Colon (tissue), 2 donors: ENCODE measurements around the gene ZNF423.

Source experiments
- FAIRE-seq: peaks from 2 replicates; lab custom pipeline; 2012; peaks lifted over from hg19 to GRCh38; lab: Jason Lieb, UNC
- donor health status: control.
- donor health status: control.

ZNF423 gene

DNA sequence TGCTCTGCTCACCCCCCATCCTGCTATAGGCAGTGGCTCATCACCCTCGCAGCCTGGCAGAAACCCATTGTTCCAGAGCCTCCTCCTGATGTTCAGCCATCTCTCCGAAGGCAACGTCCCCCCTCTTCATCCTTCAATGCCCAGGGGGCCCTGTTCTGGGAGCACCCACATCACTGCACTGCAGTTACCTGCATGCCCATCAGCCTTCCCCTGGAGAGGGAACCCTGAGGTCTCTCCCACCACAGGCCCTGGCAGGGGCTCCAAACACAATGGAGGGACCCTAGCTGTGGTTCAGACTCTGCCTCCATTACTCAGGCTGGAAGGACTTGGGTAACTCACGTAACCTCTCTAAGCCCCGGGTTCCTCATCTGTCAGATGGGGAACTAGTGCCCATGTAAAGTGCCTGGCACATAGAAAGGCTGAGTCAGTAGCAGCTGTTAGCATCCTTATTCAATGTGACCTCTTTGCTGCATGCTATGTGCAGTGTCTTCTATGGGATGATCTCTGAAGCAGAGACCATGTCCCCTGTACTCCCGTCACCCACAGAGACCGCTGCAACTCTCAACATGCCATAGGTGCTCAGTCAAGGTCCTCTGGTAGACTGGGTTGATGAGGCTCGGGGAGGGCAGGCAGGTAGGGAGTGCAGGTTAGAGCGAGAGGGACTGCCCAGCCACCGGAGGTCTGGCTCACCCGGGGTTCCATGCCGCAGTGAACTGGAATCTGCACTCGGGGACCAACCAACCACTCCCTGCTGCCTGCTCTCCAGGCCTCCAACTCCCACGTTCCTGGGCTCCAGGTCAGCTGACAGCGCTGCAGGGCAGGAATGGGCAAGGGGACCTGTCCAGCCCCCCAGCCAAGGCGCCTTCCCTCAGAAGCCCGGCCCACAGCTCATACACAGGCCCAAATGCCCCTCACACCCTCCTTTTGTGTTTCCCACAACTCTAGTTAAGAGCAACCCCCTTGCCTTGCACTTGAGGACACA, 233.2 kb downstream of the ZNF423 start:
- FAIRE-seq = no peak

DNA sequence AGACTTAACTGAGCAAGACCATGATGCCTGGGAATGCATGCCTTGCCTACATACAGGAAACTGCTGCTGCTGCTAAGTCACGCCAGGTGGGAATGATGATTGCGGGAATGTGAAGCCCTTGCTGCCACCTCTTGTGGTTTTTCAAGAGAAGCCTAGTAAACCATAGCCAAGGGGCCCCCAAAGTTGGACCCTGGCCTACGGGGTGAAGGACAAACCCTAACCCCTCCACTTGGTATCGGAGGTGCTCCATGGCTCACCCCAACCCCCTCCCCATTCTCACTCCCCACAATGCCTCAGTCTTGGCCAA, 233.9 kb downstream of the ZNF423 start:
- FAIRE-seq = no peak

DNA sequence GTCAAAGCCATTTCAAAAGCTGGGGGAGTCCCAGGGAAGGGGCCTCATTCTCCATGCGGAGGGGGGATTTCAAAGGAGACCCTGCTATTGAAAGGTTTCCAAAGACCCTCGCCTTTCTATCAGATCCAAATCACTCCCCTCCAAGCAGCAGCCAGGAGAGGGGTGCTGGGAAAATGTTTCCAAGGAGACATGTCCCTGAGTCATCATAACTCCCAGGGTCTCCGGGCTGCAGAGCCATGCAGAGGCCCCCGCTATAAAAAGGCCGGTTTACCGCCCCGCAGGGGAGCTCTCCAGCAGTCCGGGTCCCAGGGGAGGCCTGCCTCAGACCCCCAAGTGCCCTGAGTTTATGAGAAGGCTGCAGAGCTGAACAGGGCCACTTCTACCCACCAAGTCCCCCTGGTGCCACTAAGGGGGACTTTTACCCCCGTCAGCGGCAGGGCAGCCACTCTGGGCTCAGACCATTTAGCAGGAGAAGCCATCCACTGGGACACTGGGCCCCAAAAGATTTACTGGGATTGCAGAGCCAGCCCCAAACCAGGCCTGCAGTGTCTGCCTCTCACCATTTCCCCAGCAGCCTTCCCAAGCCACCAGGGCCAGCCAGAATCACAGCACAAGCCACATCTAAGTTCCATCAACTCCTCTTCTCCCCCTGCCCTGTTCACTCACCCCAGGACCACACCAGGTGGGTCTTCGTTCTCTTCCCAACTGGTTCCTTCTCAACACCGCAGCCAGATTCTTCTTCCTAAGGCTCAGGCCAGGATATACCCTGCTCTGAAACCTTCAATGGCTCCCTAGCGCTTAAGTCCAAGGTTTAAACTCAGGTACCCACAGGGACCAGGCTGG, 234.4 kb downstream of the ZNF423 start:
- no peak for FAIRE-seq

DNA sequence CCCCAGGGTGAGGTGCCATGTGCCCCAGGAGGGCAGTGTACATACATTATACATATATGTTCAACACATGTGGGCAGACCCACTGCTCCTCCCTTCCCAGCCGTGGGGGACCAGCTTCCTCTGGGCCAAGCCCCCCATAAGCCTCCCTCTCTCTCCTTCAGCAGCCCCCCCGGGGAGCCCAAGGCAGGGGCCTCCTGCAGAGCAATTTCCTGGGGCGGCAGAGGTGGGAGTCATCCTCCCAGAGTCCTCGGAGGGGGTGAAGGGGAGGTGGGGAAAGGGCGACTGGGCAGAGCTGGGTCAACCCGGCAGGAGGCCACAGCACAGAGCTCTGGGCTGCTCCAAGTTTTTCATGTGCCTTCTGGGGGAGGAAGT, 235.1 kb downstream of the ZNF423 start:
- no peak for FAIRE-seq

DNA sequence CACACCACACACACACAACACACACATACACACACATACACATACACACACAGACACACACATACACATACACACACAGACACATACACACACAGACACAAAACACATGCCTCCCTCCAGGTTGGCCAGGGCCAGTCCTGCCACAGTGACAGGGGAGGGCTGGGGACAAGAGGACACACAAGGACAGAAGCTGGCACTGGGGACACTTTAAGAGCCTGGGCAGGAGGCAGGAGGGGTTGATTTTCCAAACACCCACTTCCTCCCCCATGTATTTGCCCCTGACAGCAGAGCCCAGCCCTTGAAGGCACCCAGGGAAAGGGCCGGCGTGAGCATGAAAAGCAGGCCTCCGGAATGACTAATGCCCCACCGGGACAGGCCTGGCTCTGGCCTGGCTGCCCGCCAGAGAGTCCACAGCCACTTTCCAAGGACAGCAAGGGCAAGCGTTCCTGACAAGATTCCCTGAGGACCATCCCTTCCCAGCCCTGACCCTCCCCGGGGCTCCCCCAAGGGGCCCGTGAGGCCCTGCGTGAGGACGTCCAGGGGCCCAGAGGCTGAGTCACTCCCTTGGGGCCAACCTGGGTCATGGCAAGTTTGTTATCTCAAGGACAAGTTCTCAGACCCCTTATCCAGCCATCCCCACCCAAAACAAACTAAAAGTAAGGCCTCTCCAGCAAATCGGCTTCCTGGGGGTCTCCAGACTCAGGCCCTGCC, 235.6 kb downstream of the ZNF423 start:
- FAIRE-seq = no peak

DNA sequence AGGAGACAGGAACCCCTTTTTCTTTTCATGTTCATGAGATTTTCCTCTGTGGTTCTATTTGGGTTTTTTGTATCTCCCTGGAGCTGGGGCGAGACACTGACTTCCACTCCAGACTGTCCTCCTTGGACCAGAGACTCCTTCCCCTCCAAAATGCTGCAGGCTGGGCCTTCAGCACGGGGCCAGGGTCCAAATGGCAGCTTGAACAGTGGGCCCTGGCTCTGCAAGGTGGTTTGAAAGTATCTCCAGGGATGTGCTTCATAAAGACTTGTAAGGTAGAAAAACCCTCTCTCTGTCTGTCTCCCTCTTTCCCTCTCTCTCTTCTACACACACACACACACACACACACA, 236.1 kb downstream of the ZNF423 start:
- no peak for FAIRE-seq

DNA sequence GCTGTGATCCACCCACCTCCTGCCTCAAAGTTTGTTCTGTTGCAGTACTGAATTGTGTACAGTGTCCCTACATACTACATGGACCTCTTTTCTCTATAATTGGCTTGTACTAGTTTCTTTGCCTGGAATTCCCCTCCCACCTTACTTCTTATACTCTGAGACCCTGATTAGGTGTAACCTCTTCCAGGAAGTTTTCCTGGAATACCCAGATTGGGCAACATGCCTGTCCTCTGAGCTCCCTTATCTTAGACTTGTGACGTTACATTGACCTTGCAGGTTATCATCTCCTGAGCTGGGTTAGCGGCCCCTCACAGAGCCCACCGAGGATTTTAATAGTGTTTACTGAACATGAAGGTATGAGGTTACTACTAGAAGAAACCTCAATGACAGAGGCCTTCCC, 237.0 kb downstream of the ZNF423 start:
- no peak for FAIRE-seq

DNA sequence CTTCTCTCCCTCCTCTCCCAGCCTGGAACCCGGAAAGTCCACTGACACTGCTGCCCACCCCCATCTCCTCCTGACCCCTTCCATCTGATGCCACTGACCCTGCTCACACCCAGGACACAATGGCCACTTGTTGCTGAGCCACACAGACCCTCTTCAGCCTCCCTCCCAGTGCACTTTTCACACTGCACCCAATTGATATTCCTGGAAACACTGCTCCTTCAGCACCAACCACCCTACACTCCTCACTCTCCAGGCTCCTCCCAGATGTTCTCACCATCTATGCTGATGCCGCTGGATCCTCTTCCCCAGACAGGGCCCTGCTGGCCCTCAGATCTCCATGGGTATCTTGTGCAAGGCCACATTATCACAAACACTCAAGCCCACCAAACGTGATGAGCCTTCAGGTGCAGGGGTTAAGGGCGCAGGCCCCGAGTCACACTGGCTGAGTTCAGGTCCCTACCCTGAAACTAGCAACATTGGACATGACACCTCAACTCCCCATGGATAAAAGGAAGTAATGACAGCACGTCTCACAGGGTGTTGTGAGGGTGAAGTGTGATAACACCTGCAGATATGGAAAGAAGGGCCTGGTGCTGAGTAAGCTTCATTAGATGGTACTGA, 238.1 kb downstream of the ZNF423 start:
- FAIRE-seq = no peak

DNA sequence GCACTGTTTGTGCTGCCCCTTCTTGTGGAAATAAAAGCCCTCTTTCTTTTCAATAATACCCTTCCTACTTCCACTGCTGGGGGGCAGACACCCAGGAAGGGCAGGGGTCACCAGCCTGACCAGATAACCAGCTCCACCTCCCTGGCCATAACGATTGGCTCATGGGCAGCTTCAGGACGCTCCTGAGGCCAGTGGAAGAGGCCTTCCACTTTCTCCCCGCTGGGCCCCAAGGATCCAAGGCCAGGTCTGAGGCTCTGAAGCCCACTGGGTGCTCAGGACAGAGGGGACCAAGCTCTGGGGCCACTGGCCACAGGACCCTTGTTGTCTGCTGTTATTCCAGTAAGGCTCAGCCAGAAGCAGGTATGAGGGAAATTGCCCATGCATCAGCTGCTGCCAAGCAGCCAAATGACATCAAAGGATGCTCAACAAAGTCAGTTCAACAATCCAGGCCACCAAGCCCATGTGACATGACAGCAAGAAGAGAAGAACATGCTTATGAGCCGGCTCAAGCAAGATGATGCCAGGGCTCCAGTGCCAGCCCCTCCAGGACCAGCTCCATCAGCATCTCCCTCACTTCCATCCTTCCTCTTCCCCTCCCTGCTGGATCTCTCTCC, 238.8 kb downstream of the ZNF423 start:
- FAIRE-seq = no peak

DNA sequence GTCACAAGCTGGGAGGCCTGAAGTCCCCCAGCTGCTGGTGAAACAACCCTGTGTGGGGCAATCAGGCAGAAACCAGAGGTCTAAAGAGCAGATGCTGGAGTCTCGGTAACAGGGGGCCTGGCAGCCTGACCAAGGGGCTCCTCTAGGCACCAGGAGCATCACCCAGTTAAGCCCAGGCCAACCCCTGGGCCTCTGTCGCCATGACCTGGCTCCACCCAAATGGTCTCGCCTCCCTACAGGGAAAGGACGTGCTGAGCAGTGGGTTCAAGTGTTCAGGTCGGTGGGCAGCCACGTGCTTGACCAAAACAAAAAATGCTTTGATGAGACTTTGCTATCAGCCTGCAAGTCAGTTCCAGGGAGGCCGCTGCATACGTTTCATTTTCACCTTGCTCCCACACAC, 240.3 kb downstream of the ZNF423 start:
- no peak for FAIRE-seq

DNA sequence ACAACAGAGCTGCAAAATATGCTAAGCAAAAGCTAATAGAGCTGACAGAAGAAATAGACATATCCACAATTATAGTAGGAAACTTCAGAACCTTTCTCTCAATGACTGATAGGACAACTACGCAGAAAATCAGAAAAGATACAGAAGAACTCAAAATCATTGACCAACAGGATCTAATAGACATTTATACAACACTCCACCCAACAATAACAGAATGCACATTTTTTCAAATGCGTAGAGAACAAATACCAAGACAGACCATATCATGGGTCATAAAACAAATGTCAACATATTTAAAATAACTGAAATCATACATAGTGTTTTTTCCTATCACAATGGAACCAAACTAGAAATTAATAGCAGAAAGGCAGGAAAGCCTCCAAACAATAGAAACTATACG, 244.9 kb downstream of the ZNF423 start:
- FAIRE-seq = no peak

DNA sequence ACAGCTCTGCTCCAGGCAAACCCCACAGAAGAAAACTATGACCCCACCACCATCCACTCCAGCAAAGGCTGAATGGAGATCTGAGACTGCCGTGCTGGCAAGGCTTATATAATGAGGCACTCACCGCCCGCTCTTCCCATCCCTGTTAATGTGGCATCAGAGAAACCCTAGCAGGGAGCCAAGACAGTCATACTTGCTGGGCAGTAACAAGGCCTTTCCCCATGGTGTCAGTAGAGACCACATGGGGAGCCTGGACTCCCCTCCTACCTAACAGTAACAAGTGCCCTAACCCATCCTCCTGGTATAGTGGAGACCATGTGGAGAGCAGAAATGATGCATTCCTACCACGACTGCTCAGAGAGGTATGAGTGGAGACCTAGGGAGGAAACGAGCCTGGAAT, 247.1 kb downstream of the ZNF423 start:
- no peak for FAIRE-seq

DNA sequence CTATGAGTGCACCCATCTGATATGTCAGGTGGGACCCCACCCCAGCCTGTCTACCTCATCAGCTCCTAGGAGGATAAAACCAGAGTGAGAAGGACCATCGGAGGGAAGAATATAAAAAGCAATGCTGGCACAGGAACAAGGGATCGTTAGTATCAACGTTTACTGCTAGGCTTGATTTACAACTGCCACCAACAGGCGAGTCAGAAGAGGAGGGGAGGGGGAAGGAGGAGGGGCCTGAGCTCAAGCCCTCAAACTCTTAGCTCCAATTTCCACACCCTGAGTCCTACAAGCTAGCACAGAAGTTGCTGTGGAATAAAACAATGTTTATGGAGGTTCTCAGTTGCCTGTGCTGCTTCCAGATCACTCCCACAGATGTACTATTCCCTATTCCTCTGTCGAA, 247.8 kb downstream of the ZNF423 start:
- no peak for FAIRE-seq

DNA sequence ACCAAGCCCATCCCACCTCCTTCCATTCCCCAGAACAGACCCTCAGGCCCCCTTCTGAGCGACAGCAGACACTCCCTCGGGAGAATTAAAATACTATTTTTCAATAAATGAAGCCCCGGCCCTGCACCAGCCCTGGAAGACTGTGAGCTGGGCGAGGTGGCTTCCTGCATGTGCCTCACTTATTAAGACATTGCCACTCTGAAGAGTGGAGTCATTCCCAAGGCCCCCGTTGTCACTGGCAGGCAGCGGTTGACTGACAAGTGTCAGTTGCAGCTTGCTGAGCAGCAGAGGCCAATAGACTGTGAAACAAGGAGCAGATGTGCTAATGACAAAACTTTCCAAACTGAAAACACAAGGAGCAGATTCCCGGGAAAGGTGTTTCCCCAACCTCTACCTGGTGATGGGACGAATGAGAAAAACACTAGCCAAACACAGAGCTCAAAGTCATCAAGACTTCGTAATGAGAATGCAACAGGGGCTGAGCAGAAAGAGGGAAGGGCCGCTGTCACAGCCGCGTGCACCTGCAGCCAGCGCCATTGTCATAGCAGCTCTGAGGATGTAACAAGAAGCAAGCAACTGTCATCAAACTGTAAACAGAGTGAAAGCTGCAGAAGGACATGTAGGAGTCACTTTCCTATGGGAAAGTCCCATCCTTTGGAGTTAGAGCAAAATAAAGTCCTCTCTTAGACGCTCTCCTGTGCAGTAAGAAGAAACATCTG, 250.2 kb downstream of the ZNF423 start:
- FAIRE-seq = no peak

DNA sequence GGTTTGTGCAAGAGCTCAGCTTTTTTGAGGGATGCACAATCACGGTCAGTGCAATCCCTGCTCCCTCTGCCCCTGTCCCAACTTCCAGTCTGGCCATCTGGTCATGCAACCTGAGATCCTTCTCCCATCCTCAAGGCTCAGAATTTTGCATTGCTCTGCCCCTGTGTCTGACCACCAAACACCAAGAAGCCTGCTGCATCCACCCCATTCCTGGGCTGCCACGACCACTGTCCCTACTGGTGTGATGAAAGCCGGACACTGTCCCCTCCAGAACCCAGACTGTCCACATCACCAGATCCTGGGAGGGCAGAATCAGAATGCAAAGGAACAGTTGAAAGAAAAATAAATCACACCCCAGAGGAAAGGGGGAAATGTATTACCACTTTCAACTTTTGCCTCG, 251.3 kb downstream of the ZNF423 start:
- no peak for FAIRE-seq

DNA sequence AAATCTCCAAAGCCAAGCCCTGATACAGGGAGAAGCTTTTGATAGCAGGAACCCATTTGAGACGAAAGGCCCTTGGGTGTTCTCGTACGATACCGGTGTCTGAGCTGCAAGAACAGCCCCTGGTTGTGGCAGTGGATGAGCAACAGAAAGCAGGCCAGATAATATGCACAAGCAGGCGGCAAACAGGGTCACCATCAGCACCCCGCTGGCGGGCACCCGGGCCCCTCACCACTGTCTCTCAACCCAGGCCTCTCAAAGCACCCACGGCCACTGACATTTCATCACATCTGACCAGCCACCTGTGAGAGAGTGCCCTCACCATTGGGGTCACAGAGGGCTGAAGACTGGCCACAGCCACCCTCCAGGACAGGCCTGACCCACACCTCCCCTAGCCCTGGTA, 252.0 kb downstream of the ZNF423 start:
- no peak for FAIRE-seq

DNA sequence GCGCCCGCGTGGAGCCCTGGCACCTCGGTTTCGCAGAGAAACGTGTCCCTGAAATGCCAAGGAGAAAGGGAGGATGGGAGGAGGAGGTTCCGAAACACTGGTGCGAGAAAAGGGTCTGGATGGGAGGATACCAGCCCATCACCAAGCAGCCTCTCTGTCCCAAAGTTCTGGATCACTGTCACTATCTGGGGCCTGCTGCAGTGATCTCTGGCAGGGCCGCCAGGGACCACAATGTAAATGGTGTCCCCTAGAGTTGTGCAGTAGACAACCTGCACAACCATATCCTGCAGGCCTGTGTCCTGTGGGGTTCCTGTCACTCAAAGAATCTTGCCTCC, 253.0 kb downstream of the ZNF423 start:
- no peak for FAIRE-seq

DNA sequence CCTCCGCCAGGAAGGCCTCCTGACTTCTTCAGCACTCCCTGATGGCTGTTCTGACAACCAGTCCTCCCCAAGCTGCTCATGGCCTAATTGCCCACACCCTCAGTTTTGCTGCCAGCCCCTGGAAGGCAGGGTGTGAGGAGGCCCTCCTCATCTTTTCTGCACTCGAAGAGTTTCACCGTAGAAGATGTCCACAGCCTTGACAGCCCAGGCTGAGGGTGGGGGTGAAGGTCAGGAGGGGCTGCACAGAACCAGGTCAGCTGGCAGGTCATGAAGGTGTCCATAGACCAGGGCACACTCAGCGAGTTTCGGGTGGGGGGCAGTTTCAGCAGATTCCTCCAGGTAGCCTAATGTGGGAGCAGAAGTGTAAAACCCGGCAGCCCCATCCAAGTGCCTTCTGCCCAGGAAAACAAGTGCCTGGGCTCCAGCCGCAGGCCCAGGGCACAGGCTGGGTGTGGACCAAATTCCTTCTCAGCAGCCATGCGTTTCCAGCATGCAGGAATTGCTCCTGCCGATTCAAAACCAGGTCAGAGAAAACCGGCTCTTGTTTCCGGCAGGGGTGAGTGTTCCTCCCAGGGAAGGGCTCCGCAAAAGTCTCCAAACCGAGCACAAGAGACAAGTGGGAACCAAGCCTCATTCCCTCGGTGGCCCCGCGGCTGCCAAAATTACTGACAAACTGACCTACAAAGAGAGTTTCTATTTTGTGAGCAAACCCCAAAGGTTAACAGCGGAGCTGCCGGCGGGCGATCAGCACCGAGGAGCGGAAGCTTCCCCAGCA, 253.5 kb downstream of the ZNF423 start:
- FAIRE-seq = no peak

DNA sequence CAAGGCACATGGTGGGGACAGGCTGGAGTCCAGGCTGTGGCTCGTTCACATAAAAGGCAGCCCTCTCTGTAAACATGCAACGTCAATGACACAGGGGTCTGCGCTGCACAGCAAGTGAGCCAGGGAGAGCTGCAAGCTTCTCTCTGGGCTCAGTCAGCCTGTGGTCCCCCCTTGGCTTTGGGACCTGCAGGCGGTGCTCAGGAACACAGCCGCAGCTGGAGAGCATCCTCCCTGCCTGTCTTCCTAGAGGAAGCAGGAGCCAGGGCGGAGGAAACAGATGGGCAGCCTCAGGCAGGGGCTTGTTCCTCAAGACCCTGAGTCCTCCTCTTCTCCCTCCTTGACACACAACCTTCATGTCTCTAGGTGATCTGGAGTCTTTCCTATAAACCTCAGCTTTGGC, 254.3 kb downstream of the ZNF423 start:
- FAIRE-seq = no peak

DNA sequence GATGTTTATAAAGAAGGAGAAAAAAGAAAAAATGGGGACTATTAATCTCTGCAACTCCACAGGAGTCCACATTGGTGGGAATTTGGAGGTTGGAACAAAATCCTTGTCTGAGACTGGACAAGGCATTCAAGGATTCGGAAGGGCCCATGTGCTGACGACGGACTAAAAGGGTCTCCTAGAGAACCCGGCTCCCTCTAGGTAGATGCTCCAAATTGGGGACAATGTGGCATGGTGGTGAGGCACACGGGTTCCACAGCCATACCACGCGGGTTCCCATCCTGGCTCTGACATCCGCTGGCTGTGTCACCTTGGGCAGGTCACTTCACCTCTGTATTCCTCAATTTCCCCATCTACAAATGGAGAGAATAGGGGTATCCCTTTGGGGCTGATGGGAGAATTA, 254.9 kb downstream of the ZNF423 start:
- no peak for FAIRE-seq

DNA sequence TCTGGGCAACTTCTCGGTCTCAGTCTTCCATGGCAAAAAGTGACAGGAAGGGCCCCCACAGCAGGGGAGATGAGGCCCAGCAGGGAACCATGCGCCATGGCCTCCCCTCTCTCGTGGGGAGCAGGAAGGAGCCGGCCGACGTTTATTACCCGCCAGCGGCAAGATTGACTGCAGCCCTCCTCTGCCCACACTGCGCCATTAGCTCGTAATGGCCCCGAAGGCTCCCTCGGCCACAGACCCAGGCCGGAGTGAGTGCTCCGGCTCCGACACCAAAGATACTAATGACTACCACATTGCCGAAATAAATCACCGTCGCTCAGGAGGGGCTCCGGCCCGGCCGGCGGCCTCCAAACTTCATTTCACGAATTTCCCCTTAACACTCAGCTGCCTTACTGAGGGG, 255.4 kb downstream of the ZNF423 start:
- no peak for FAIRE-seq
